ENCODE measurements around the gene FOLR1. TPM values are rescaled to one million over a fixed set of nuclear protein-coding genes. Genes with fewer than 3 reads are reported as not detected.

Gene FOLR1
- total RNA-seq, 1 donor from 2014 or later: 5.6 TPM

GRCh38 chr11:72236083-72236697 lies 44.2 kb downstream of the FOLR1 start:
- H3K4me1 Mint-ChIP-seq (ENCODE audit: low read depth): peaks cover 8% of the 10 kb centered on the region
- H3K4me3 Mint-ChIP-seq (ENCODE audit: low read depth): no peak overlapping the region
- H3K9me3 Mint-ChIP-seq (ENCODE audit: low read depth): no peaks in the 10 kb centered on the region
- H3K36me3 Mint-ChIP-seq (ENCODE audit: insufficient read depth): peaks cover 29% of the 10 kb centered on the region
- no peak overlapping the region for H3K27ac Mint-ChIP-seq
- TF ChIP-seq, protein P1, sequence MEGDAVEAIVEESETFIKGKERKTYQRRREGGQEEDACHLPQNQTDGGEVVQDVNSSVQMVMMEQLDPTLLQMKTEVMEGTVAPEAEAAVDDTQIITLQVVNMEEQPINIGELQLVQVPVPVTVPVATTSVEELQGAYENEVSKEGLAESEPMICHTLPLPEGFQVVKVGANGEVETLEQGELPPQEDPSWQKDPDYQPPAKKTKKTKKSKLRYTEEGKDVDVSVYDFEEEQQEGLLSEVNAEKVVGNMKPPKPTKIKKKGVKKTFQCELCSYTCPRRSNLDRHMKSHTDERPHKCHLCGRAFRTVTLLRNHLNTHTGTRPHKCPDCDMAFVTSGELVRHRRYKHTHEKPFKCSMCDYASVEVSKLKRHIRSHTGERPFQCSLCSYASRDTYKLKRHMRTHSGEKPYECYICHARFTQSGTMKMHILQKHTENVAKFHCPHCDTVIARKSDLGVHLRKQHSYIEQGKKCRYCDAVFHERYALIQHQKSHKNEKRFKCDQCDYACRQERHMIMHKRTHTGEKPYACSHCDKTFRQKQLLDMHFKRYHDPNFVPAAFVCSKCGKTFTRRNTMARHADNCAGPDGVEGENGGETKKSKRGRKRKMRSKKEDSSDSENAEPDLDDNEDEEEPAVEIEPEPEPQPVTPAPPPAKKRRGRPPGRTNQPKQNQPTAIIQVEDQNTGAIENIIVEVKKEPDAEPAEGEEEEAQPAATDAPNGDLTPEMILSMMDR (IDR thresholded peaks at IDR 0.05; ENCODE audit: unreplicated experiment): no peak
- H3K27me3 Mint-ChIP-seq: peaks cover 23% of the 10 kb centered on the region
- DNase-seq (ENCODE audit: low spot score, unreplicated experiment): no peak

GRCh38 chr11:72236774-72237111 lies 44.8 kb downstream of the FOLR1 start:
- Mint-ChIP-seq H3K27me3 (peaks cover 28% of the 10 kb centered on the region), H3K27ac (no peak overlapping the region), H3K9me3 (ENCODE audit: low read depth) (no peaks in the 10 kb centered on the region), H3K36me3 (ENCODE audit: insufficient read depth) (peaks cover 24% of the 10 kb centered on the region), H3K4me3 (ENCODE audit: low read depth) (no peak overlapping the region), H3K4me1 (ENCODE audit: low read depth) (peaks cover 8% of the 10 kb centered on the region)
- TF ChIP-seq, protein P1 (IDR thresholded peaks at IDR 0.05; ENCODE audit: unreplicated experiment): no peak
- DNase-seq (ENCODE audit: low spot score, unreplicated experiment): no peak

DNA sequence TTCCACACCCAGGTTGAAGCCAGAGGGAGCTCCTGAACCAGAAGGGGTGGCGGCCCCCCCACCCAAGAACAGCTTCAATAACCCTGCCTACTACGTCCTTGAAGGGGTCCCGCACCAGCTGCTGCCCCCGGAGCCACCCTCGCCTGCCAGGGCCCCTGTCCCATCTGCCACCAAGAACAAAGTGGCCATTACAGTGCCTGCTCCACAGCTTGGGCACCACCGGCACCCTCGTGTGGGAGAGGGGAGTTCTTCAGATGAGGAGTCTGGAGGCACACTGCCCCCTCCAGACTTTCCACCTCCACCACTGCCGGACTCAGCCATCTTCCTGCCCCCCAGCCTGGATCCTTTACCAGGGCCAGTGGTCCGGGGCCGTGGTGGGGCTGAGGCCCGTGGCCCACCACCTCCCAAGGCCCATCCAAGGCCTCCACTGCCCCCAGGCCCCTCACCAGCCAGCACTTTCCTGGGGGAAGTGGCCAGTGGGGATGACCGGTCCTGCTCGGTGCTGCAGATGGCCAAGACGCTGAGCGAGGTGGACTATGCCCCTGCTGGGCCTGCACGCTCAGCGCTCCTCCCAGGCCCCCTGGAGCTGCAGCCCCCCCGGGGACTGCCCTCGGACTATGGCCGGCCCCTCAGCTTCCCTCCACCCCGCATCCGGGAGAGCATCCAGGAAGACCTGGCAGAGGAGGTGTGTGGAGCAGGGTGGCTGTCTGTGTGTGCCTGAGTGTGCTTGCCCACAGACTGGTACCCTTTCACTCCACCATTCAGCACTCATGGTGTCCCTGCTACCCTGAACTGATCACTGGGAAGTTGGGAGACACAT lies 45.4 kb downstream of the FOLR1 start:
- no peak overlapping the region for H3K4me3 Mint-ChIP-seq (ENCODE audit: low read depth)

GRCh38 chr11:72238040-72238450 lies 46.1 kb downstream of the FOLR1 start:
- TF ChIP-seq, protein P1 (IDR thresholded peaks at IDR 0.05; ENCODE audit: unreplicated experiment): peak; percentile 79
- H3K4me1 Mint-ChIP-seq (ENCODE audit: low read depth): peaks cover 8% of the 10 kb centered on the region
- peak; percentile 64 for DNase-seq (ENCODE audit: low spot score, unreplicated experiment)
- no peak overlapping the region for H3K27ac Mint-ChIP-seq
- H3K36me3 Mint-ChIP-seq (ENCODE audit: insufficient read depth): peaks cover 24% of the 10 kb centered on the region
- H3K4me3 Mint-ChIP-seq (ENCODE audit: low read depth): no peak overlapping the region
- no peaks in the 10 kb centered on the region for H3K9me3 Mint-ChIP-seq (ENCODE audit: low read depth)
- H3K27me3 Mint-ChIP-seq: peaks cover 41% of the 10 kb centered on the region

More for the DNA sequence above, 45.4 kb downstream of the FOLR1 start:
- no peaks in the 10 kb centered on the region for H3K9me3 Mint-ChIP-seq (ENCODE audit: low read depth)
- DNase-seq (ENCODE audit: low spot score, unreplicated experiment): no peak
- no peak overlapping the region for H3K27ac Mint-ChIP-seq
- peaks cover 34% of the 10 kb centered on the region for H3K27me3 Mint-ChIP-seq
- TF ChIP-seq, protein P1 (IDR thresholded peaks at IDR 0.05; ENCODE audit: unreplicated experiment): no peak
- peaks cover 25% of the 10 kb centered on the region for H3K36me3 Mint-ChIP-seq (ENCODE audit: insufficient read depth)
- peaks cover 8% of the 10 kb centered on the region for H3K4me1 Mint-ChIP-seq (ENCODE audit: low read depth)

DNA sequence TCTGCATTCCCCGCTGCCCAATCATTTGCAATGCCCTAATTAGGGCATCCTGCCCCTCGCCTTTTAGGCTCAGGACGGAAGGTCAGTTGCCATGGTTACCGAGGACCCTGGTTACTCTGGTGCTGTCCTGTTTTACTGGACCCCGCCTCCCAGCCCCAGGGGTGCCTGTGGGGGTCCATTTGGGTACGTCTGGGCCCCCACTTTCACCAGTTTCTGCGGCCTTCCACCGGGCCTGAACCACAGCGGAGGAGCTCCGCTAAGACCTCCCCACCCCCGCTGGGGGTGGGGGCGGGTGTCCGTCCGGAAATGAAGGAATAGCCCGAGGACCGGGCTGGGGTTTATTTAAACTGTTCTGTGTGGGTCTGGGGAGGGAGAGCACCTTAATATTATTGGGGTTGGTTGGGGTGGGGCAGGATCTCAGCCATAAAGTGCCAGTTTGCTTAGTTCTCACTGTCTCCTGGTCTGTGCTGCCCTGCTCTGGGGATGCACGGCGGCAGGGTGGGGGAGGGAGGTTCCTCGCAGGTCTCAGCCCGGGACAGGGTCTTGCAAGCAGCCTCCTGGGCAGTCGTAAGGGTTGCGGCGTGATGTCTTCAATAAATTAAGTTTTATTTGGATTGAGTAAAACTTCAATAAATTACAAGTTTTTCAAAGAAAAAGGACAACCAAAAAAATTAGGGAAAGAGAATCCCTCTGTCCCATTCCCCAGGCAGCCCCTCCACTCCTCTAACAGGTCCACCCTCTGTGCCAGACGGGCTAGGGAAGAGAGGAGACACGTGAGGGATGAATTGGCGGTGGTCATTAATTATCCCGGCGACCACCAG lies 46.8 kb downstream of the FOLR1 start:
- Mint-ChIP-seq H3K4me1 (ENCODE audit: low read depth) (peaks cover 9% of the 10 kb centered on the region), H3K36me3 (ENCODE audit: insufficient read depth) (peaks cover 21% of the 10 kb centered on the region), H3K27me3 (peaks cover 47% of the 10 kb centered on the region), H3K27ac (peak overlapping the region; percentile 69), H3K4me3 (ENCODE audit: low read depth) (peak overlapping the region; percentile 14), H3K9me3 (ENCODE audit: low read depth) (no peaks in the 10 kb centered on the region)
- TF ChIP-seq, protein P1 (IDR thresholded peaks at IDR 0.05; ENCODE audit: unreplicated experiment): no peak
- DNase-seq (ENCODE audit: low spot score, unreplicated experiment): no peak

All from progenitor cell of endocrine pancreas (in vitro differentiated cells).